WTC11 (cell line): Measurements from ENCODE around the gene PREB. TPM values are rescaled to one million over a fixed set of nuclear protein-coding genes. Genes with fewer than 3 reads are reported as not detected.

ENCODE experiments used
- ATAC-seq: fragments of 200-7000 bp; cut with Tn5 transposase; 2 replicates; pipeline ENCODE4 v1.10.0; 2021; ENCODE audit warnings: mild to moderate bottlenecking, moderate library complexity
- CTCF ChIA-PET: fragments of 300-600 bp; sonication (Branson Sonifier 250); formaldehyde crosslinking; loops from one replicate; lab custom pipeline; 2021; ENCODE audit warnings: antibody characterized with exemption; lab: Charles Lee
- POLR2A ChIA-PET: fragments of 350-600 bp; sonication (Branson Sonifier 250); formaldehyde crosslinking; loops from one replicate; lab custom pipeline; 2021; ENCODE audit warnings: antibody characterized with exemption; lab: Charles Lee
- DNase-seq: peaks from one replicate; pipeline ENCODE4 v3.0.0; 2021; ENCODE audit warnings: low spot score
- H3K27ac Mint-ChIP-seq: 2 replicates; pipeline ENCODE4 v1.8.0; 2021; ENCODE audit warnings: mixed read lengths
- H3K27me3 Mint-ChIP-seq: 2 replicates; pipeline ENCODE4 v1.8.0; 2021; ENCODE audit warnings: low read depth, mild to moderate bottlenecking, moderate library complexity, mixed read lengths
- H3K36me3 Mint-ChIP-seq: 2 replicates; pipeline ENCODE4 v1.8.0; 2021; ENCODE audit warnings: mixed read lengths
- H3K4me1 Mint-ChIP-seq: 2 replicates; pipeline ENCODE4 v1.8.0; 2022; ENCODE audit warnings: mixed read lengths
- H3K4me3 Mint-ChIP-seq: 2 replicates; pipeline ENCODE4 v1.8.0; 2021; ENCODE audit warnings: mild to moderate bottlenecking, moderate library complexity, mixed read lengths
- H3K9me3 Mint-ChIP-seq: 2 replicates; pipeline ENCODE4 v1.8.0; 2021; ENCODE audit warnings: mixed read lengths
- CBFB ChIP-seq: sonication (generic); formaldehyde crosslinking; IDR thresholded peaks from 2 replicates; pipeline ENCODE4 v1.8.1; 2022; ENCODE audit warnings: mild to moderate bottlenecking, low read depth, missing genetic modification reagents
- CREM ChIP-seq: sonication (generic); formaldehyde crosslinking; IDR thresholded peaks from 2 replicates; pipeline ENCODE4 v1.8.1; 2022; ENCODE audit warnings: mild to moderate bottlenecking, missing genetic modification reagents, moderate library complexity
- FOXJ3 ChIP-seq: sonication (generic); formaldehyde crosslinking; IDR thresholded peaks from 2 replicates; pipeline ENCODE4 v1.9.0; 2021; ENCODE audit warnings: missing genetic modification reagents, mild to moderate bottlenecking, borderline replicate concordance
- JAZF1 ChIP-seq: fragments of 250-450 bp; sonication (Bioruptor Pico); IDR thresholded peaks from 2 replicates; pipeline ENCODE4 v1.9.0; 2021; ENCODE audit warnings: moderate library complexity, mild to moderate bottlenecking, inconsistent platforms
- NR3C1 ChIP-seq: sonication (generic); formaldehyde crosslinking; conservative IDR thresholded peaks from 2 replicates; pipeline ENCODE4 v1.8.1; 2023; ENCODE audit warnings: low read depth, mild to moderate bottlenecking, missing genetic modification reagents
- SMAD3 ChIP-seq: sonication (generic); formaldehyde crosslinking; IDR thresholded peaks from 2 replicates; pipeline ENCODE4 v1.8.0; 2022; ENCODE audit warnings: missing genetic modification reagents, mild to moderate bottlenecking, borderline replicate concordance
- SP1 ChIP-seq: sonication (generic); formaldehyde crosslinking; conservative IDR thresholded peaks from 2 replicates; pipeline ENCODE4 v1.8.1; 2022; ENCODE audit warnings: missing genetic modification reagents
- ZNF219 ChIP-seq: sonication (generic); formaldehyde crosslinking; IDR thresholded peaks from 2 replicates; pipeline ENCODE4 v1.8.0; 2023; ENCODE audit warnings: missing genetic modification reagents, mild to moderate bottlenecking, borderline replicate concordance
- ZNF396 ChIP-seq: fragments of 250-450 bp; sonication (Bioruptor Pico); IDR thresholded peaks from 2 replicates; pipeline ENCODE4 v1.8.0; 2021; ENCODE audit warnings: mild to moderate bottlenecking, moderate library complexity, borderline replicate concordance
- total RNA-seq: library from RNA; stranded (reverse); gene quantifications from 3 replicates; pipeline ENCODE4 v1.2.3, GENCODE V29; 2021
- TF ChIP-seq, protein P1 (sequence below): sonication (generic); formaldehyde crosslinking; IDR thresholded peaks from 2 replicates; pipeline ENCODE4 v1.8.0; 2022; ENCODE audit warnings: missing genetic modification reagents
- TF ChIP-seq, protein P2 (sequence below): fragments of 250-450 bp; sonication (Bioruptor Pico); IDR thresholded peaks from 2 replicates; pipeline ENCODE4 v1.9.0; 2021; ENCODE audit warnings: mild to moderate bottlenecking
- TF ChIP-seq, protein P3 (sequence below): sonication (generic); formaldehyde crosslinking; IDR thresholded peaks from 2 replicates; pipeline ENCODE4 v1.8.0; 2022; ENCODE audit warnings: mild to moderate bottlenecking, missing genetic modification reagents
- TF ChIP-seq, protein P4 (sequence below): fragments of 250-450 bp; sonication (Bioruptor Pico); IDR thresholded peaks from 2 replicates; pipeline ENCODE4 v1.9.0; 2021; ENCODE audit warnings: moderate library complexity, mild to moderate bottlenecking, inconsistent platforms, borderline replicate concordance
- TF ChIP-seq, protein P5 (sequence below): fragments of 200-600 bp; IDR thresholded peaks from 2 replicates; pipeline ENCODE4 v1.8.0; 2022; ENCODE audit warnings: antibody characterized with exemption

PREB gene
- total RNA-seq, 1 experiment from 2014 or later = 69.2 TPM

DNA sequence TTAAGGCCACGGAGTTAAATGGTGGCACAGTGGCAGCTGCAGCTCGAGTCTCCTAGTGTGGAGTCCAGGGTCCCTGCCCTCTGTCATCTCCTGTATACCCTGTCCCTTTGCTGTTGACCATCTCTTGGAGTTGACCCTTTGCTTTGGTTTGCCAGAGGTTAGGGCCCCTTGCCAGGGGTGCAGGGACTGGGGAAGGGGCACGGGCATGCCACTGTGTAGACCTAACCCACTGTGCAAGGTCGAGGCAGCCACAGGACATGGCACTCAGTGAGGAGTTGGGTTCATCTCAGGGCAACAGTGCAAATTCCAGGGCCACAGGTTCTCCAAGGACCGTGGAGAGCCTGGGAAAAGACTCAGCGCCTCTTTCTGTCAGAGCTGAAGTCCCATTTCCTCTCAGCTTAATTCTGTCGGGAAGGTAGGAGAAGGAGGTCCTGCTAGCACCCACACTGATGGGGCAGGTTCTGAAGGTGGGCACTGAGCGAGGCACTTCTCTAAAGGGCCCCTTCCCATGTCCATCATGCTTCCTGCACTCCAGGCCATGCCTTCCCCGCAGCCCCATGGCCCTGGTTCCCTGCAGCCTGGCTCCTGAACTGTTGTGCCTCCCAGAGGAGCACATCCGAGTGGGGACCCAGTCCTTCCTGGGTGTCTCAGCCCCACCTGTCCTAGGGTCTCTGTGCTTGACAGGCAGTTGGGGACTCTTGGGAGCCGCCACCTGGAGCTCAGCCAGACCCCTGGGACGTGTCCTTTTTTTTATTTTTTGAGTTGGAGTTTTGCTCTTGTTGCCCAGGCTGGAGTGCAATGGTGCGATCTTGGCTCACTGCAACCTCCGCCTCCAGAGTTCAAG, 45.1 kb downstream of the PREB start:
- ATAC-seq (no peak), DNase-seq (no peak)
- H3K9me3 Mint-ChIP-seq = no peaks in the 10 kb centered on the region
- CTCF ChIA-PET = interaction anchor here (0.7 to 2.6 kb wide), 5 partner anchors 8 to 212 kb away, joined by 3 to 14 read pairs (median 3); no protein-coding TSS in a partner anchor
- H3K27me3 Mint-ChIP-seq = peaks cover 23% of the 10 kb centered on the region
- POLR2A ChIA-PET = interaction anchor here (0.7 kb wide), 1 partner anchor 215 kb away, joined by 3 read pairs; no protein-coding TSS in a partner anchor
- no peak overlapping the region for H3K4me3 Mint-ChIP-seq
- no peaks in the 10 kb centered on the region for H3K36me3 Mint-ChIP-seq
- TF ChIP-seq, protein P1, sequence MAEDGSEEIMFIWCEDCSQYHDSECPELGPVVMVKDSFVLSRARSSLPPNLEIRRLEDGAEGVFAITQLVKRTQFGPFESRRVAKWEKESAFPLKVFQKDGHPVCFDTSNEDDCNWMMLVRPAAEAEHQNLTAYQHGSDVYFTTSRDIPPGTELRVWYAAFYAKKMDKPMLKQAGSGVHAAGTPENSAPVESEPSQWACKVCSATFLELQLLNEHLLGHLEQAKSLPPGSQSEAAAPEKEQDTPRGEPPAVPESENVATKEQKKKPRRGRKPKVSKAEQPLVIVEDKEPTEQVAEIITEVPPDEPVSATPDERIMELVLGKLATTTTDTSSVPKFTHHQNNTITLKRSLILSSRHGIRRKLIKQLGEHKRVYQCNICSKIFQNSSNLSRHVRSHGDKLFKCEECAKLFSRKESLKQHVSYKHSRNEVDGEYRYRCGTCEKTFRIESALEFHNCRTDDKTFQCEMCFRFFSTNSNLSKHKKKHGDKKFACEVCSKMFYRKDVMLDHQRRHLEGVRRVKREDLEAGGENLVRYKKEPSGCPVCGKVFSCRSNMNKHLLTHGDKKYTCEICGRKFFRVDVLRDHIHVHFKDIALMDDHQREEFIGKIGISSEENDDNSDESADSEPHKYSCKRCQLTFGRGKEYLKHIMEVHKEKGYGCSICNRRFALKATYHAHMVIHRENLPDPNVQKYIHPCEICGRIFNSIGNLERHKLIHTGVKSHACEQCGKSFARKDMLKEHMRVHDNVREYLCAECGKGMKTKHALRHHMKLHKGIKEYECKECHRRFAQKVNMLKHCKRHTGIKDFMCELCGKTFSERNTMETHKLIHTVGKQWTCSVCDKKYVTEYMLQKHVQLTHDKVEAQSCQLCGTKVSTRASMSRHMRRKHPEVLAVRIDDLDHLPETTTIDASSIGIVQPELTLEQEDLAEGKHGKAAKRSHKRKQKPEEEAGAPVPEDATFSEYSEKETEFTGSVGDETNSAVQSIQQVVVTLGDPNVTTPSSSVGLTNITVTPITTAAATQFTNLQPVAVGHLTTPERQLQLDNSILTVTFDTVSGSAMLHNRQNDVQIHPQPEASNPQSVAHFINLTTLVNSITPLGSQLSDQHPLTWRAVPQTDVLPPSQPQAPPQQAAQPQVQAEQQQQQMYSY (CRISPR knock-in tag) = 0 out of 2 replicates have a peak, but pooled peaks have one; percentile 17
- TF ChIP-seq, protein P2, sequence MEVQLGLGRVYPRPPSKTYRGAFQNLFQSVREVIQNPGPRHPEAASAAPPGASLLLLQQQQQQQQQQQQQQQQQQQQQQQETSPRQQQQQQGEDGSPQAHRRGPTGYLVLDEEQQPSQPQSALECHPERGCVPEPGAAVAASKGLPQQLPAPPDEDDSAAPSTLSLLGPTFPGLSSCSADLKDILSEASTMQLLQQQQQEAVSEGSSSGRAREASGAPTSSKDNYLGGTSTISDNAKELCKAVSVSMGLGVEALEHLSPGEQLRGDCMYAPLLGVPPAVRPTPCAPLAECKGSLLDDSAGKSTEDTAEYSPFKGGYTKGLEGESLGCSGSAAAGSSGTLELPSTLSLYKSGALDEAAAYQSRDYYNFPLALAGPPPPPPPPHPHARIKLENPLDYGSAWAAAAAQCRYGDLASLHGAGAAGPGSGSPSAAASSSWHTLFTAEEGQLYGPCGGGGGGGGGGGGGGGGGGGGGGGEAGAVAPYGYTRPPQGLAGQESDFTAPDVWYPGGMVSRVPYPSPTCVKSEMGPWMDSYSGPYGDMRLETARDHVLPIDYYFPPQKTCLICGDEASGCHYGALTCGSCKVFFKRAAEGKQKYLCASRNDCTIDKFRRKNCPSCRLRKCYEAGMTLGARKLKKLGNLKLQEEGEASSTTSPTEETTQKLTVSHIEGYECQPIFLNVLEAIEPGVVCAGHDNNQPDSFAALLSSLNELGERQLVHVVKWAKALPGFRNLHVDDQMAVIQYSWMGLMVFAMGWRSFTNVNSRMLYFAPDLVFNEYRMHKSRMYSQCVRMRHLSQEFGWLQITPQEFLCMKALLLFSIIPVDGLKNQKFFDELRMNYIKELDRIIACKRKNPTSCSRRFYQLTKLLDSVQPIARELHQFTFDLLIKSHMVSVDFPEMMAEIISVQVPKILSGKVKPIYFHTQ (CRISPR knock-in tag) = no peak
- H3K4me1 Mint-ChIP-seq = peaks cover 14% of the 10 kb centered on the region
- H3K27ac Mint-ChIP-seq = no peak overlapping the region

DNA sequence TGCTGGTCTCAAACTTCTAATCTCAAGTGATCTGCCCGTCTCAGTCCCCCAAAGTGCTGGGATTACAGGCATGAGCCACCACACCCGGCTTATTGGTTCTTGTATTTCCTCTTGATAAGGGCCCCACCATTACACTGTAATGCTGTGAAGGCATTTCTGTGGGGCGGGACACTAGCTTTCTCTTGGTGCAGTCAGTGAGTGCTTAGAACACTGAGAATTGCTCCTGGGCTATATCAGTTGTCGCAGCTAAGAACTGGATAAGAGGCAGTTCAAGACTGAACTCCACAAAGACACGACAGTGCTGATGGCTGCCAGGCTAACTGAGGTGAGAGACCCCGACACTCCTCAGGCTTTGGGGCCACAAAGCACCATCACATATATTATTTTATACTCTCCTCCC, 45.8 kb downstream of the PREB start:
- ATAC-seq (no peak), DNase-seq (no peak)
- Mint-ChIP-seq H3K9me3 (no peaks in the 10 kb centered on the region), H3K27me3 (peaks cover 23% of the 10 kb centered on the region), H3K36me3 (no peaks in the 10 kb centered on the region), H3K4me3 (no peak overlapping the region), H3K4me1 (peaks cover 16% of the 10 kb centered on the region), H3K27ac (no peak overlapping the region)
- CTCF ChIA-PET = interaction anchor here (1.0 to 4.1 kb wide), 6 partner anchors 11 to 213 kb away, joined by 3 to 18 read pairs (median 12); no protein-coding TSS in a partner anchor
- no peak for TF ChIP-seq SMAD3 (CRISPR knock-in tag)
- TF ChIP-seq, protein P3, sequence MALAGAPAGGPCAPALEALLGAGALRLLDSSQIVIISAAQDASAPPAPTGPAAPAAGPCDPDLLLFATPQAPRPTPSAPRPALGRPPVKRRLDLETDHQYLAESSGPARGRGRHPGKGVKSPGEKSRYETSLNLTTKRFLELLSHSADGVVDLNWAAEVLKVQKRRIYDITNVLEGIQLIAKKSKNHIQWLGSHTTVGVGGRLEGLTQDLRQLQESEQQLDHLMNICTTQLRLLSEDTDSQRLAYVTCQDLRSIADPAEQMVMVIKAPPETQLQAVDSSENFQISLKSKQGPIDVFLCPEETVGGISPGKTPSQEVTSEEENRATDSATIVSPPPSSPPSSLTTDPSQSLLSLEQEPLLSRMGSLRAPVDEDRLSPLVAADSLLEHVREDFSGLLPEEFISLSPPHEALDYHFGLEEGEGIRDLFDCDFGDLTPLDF (CRISPR knock-in tag) = no peak
- no peak for TF ChIP-seq ZNF219 (CRISPR knock-in tag)
- TF ChIP-seq, protein P4, sequence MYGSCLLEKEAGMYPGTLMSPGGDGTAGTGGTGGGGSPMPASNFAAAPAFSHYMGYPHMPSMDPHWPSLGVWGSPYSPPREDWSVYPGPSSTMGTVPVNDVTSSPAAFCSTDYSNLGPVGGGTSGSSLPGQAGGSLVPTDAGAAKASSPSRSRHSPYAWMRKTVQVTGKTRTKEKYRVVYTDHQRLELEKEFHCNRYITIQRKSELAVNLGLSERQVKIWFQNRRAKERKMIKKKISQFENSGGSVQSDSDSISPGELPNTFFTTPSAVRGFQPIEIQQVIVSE (CRISPR knock-in tag) = no peak
- no peak for TF ChIP-seq SP1
- TF ChIP-seq FOXJ3 (CRISPR knock-in tag) = no peak
- TF ChIP-seq CBFB = no peak
- no peak for TF ChIP-seq ZNF396 (CRISPR knock-in tag)
- TF ChIP-seq, protein P5, sequence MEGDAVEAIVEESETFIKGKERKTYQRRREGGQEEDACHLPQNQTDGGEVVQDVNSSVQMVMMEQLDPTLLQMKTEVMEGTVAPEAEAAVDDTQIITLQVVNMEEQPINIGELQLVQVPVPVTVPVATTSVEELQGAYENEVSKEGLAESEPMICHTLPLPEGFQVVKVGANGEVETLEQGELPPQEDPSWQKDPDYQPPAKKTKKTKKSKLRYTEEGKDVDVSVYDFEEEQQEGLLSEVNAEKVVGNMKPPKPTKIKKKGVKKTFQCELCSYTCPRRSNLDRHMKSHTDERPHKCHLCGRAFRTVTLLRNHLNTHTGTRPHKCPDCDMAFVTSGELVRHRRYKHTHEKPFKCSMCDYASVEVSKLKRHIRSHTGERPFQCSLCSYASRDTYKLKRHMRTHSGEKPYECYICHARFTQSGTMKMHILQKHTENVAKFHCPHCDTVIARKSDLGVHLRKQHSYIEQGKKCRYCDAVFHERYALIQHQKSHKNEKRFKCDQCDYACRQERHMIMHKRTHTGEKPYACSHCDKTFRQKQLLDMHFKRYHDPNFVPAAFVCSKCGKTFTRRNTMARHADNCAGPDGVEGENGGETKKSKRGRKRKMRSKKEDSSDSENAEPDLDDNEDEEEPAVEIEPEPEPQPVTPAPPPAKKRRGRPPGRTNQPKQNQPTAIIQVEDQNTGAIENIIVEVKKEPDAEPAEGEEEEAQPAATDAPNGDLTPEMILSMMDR = no peak
- no peak for TF ChIP-seq JAZF1
- no peak for TF ChIP-seq NR3C1
- no peak for TF ChIP-seq CREM
- POLR2A ChIA-PET = no interaction called here
